Sciatic nerve (tissue), 2 donors: ENCODE results near the gene CLN5. TPM values are rescaled to one million over a fixed set of nuclear protein-coding genes. Genes with fewer than 3 reads are reported as not detected.

Experiments
- ATAC-seq: fragments of 200-7000 bp; cut with Tn5 transposase; one replicate; pipeline ENCODE4 v1.9.1; 2020; ENCODE audit warnings: mild to moderate bottlenecking, moderate library complexity
- DNase-seq: peaks from one replicate; pipeline ENCODE4 v3.0.0-alpha.2; 2020; ENCODE audit warnings: low spot score
- intact Hi-C: fragments of 100-400 bp; cut with DNase I; formaldehyde crosslinking; loops from one replicate; pipeline ENCODE4 v1.14.2; 2022
- total RNA-seq: library from RNA; stranded (reverse); fragmentation: NEBNext Ultra II Directional; extraction: Animal tissue kit (Norgen Biotek cat#: 25700); gene quantifications from one replicate; pipeline ENCODE4 v1.2.1, GENCODE V29; 2021
- donor health status: DM: no; HTN: no; CAD: no.
- donor health status: DM: no; HTN: no; CAD: no.

The CLN5 gene
- total RNA-seq, 1 donor from 2014 or later: 46.5 TPM

- ATAC-seq: no peak
- DNase-seq: no peak
- intact Hi-C loops: no loop called here
These were observed 48.2 kb downstream of the CLN5 start for GRCh38 chr13:77040076-77040475.

- ATAC-seq: peak; percentile 39
- intact Hi-C loops: no loop called here
- DNase-seq: no peak
These were observed 49.0 kb downstream of the CLN5 start for GRCh38 chr13:77040835-77041234.

- intact Hi-C loops: no loop called here
- ATAC-seq: no peak
- no peak for DNase-seq
These were observed 50.8 kb downstream of the CLN5 start for GRCh38 chr13:77042566-77043177.

GRCh38 chr13:77047649-77048343 lies 55.9 kb downstream of the CLN5 start:
- ATAC-seq: peak; percentile 16
- intact Hi-C loops: no loop called here
- no peak for DNase-seq

- DNase-seq (no peak), ATAC-seq (no peak)
These were observed 56.8 kb downstream of the CLN5 start for GRCh38 chr13:77048681-77049080.

GRCh38 chr13:77053192-77053591 lies 61.3 kb downstream of the CLN5 start:
- DNase-seq: no peak
- intact Hi-C loops: no loop called here
- no peak for ATAC-seq

More at GRCh38 chr13:77048681-77049080, 56.8 kb downstream of the CLN5 start:
- intact Hi-C loops: no loop called here

Other genes with a start within 250 kb of the CLN5 start
- gene KCTD12, start 105.7 kb upstream of the CLN5 start, total RNA-seq: 202 TPM
- gene ACOD1, start 43.6 kb upstream of the CLN5 start, total RNA-seq: not detected
- gene FBXL3, start 35.1 kb downstream of the CLN5 start, total RNA-seq: 88.8 TPM